Activated CD4-positive, alpha-beta T cell treated with anti-CD3 and anti-CD28 coated beads, Interleukin-2, amount 50 U/mL, for 16 hours (primary cell): ENCODE results near the gene PNPLA7.
"Not testable (repeated sequence)": the region's sequence is repeated elsewhere in the genome, so short reads cannot be mapped to it uniquely, and the experiment has no call there.

ENCODE experiments used
- DNase-seq: peaks from one replicate; pipeline ENCODE4 v3.0.0-alpha.2; 2020

Gene PNPLA7

GRCh38 chr9:137410891-137411249 is 139.3 kb downstream of the PNPLA7 start:
- DNase-seq: no peak

GRCh38 chr9:137410236-137410890 is 139.8 kb downstream of the PNPLA7 start:
- DNase-seq: not testable (repeated sequence)
